Occipital lobe (tissue), 2 donors: Measurements from ENCODE around the gene TFEB. TPM values are rescaled to one million over a fixed set of nuclear protein-coding genes. Genes with fewer than 3 reads are reported as not detected.

Source experiments
- DNase-seq: peaks from one replicate; lab custom pipeline; 2025; lab: John Stamatoyannopoulos, UW
- total RNA-seq: library from RNA; depleted of rRNA; stranded (reverse); fragments of >200 nt; gene quantifications from one replicate; pipeline ENCODE4 v1.2.3, GENCODE V29; 2014

TFEB gene
- total RNA-seq, 1 donor from 2014 or later = 3.4 TPM

- DNase-seq = no peak
Observed at GRCh38 chr6:41653691-41654090, 81.7 kb downstream of the TFEB start.

DNA sequence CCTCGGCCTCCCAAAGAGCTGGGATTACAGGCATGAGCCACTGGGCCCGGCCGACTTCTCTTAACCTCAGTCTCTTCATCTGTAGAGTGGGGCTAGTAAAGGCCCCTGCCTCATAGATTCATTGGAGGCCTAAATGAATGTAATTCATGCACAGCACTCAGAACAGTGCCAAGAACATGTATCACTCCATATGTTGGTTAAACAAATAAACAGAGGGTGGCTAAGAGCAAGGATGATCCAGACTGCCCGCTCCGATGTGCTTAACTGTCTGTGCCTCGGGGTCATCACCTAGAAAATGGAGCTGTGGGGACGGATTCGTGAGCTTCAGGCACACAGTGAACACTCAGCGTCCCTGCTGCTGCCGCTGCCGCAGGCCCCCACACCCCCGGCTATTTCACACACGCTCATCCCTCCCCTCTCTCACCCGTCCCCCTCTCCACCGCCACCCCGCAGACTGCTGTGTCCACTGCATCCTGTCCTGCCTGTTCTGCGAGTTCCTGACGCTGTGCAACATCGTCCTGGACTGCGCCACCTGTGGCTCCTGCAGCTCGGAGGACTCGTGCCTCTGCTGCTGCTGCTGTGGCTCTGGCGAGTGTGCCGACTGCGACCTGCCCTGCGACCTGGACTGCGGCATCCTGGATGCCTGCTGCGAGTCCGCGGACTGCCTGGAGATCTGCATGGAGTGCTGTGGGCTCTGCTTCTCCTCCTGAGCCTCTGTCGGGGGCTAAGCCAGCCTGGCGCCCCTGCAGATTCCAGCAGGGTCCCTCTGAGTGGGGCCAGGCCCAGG, 82.3 kb downstream of the TFEB start:
- no peak for DNase-seq

DNA sequence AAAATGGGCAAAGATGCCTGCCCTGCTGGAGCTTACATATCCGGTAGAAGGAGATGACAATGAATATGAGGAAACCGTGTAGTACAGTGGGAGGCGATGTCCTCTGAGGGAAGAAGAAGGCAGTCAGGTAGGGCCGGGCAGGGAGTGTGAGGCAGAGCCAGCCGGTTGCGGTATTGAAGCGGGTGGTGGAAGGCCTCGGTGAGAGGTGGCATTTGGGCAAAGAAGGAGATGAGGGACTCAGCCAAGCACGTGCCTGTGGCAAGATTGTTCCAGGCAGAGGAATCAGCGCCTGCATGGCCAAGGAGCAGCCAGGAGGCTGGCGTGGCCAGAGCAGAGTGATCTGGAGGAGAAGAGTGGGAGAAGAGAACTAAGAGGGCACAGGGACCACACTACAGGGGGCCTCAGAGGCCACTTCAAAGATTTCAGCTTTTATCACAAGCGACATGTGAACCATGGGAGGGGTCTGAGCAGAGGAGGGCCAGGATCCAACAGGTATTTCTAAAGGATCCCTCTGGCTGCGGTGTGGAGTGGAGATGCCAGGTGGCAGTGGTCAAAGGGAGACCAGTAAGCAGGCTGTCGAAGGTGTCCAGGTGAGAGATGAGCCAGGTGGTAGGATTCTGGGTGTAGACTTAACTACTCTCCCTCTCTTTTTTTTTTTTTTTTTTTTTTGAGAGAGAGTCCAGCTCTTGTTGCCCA, 83.3 kb downstream of the TFEB start:
- no peak for DNase-seq

DNA sequence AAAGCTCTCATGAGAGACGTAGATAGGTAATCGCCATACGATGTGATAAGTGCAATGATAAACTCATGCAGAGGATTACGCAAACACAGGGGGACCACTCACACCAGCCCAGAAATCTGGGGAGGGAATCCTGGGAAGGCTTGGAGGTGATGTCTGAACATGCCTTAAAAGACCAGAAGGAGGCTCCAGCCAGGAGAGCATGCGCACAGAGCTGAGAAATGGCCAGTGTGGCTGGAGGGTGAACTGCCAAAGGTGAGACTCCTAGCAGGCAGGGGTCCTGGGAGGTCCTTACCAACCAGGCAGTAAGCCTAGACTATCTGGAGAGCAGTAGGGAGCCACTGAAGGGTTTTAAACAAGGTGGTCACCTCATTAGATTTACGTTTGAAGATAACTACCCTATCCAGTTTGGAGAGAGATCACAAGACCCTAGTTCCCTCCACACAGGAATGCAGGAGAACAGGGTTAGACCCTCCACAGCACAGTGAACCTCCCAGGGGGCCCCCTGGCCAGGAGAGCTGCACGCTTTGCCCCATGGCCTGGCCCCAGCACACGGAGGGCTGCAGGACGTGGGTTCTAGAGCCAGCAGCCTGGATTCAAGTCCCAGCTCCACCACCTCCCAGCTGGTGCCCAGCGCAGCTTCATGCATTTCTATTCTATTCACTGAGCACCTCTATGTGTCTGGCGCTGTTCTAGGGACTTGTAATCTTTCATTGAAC, 84.0 kb downstream of the TFEB start:
- no peak for DNase-seq

GRCh38 chr6:41650120-41650519, 85.3 kb downstream of the TFEB start:
- DNase-seq = no peak

- DNase-seq = no peak
Observed at GRCh38 chr6:41649596-41649995, 85.8 kb downstream of the TFEB start.

GRCh38 chr6:41648921-41649320, 86.5 kb downstream of the TFEB start:
- DNase-seq = no peak

DNA sequence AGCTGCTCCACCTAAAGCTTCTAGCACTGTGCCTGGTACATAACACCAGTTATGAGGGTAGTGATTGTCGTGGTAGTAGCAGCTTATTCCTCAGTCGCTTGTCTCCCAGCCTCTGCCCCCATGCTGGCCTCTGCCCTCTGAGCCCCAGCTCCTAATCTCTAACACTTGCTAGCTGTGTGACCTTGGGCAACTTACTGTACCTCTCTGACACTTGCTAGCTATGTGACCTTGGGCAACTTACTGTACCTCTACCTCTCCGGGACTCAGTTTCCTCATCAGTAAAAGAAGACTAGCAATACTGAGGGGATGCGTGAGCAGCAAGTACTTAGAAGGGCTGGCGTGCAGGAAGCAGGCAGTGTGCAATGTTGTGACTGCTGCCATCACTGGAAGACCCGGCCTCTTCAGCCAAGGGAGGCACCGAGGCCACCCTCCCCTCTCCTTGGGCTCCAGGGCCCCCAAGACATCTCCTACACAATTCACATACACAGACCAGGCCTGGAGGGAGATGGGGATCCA, 87.3 kb downstream of the TFEB start:
- DNase-seq = no peak

GRCh38 chr6:41647061-41647511, 88.3 kb downstream of the TFEB start:
- DNase-seq = no peak

- no peak for DNase-seq
Observed at GRCh38 chr6:41646026-41646795, 89.2 kb downstream of the TFEB start.

- no peak for DNase-seq
Observed at GRCh38 chr6:41645007-41645618, 90.3 kb downstream of the TFEB start.

DNA sequence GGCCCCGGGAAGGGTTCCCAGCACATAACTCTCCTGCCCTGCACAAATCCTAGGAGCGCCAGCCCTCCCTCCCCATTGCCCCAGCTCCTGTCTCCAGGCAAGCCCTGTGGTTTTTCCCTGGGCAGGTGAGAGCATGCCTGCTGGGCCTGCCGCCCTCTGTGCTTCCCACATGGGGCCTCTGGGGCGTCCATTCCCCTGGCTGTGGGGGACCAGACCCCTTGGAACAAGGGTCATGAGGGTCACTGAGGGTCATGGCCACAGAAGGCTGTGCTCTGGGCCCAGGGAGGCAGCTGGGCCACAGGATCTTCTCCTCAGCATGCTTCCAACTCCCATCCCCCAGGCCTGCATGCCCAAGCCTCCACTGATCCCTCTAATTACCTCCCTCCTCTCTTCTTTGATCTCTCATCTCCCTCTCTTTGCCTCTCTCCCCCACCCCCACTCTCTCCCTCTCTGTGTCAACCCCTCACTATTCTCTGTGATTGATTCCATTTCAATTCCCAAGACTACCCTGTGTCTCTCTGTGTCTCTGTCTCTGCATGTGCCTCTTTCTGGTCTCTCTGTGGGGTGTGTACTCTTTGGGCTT, 91.0 kb downstream of the TFEB start:
- DNase-seq = no peak

GRCh38 chr6:41643899-41644269, 91.5 kb downstream of the TFEB start:
- no peak for DNase-seq

DNA sequence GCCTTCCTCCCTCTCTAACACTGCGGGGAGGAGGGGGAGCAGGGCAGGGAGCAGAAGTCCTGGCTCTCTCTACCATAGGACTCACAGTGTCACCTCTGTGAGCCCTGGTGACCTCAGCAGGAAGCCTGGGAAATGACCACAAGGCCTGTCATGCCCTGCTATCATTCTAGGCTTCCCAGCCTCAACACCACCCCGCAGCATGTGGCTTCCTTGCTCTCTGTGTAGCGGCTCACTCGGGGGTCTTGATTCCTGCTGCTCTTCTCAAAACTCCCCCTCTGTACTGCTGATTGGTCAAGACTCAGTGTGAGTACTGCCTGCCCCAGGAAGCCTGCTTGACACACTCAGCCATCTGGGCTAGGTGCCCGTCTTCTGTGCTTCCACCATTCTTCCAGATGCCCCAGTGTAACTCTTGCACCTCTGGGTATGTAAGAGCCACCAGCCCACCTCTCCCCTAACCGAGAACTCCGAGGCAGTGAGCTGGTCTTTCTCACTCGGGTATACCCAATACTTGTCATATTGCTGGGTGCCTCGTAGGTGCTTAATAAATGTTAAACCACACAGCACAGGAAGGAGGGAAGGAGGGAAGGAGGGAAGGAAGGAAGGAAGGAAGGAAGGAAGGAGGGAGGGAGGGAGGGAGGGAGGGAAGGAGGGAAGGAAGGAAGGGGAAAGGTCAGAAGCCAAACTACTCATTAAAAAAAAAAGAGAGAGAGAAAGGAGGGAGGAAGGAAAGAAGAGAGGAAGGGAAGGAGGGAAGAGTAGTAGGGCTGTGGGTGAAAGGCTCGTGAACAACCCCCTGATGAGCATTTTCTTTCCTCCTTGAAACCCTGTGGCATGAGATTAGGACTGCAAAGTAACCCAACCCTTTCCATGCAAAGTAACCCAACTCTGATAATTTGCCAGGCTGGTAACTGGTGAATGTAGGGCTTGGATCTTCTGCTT, 92.2 kb downstream of the TFEB start:
- DNase-seq = no peak

DNA sequence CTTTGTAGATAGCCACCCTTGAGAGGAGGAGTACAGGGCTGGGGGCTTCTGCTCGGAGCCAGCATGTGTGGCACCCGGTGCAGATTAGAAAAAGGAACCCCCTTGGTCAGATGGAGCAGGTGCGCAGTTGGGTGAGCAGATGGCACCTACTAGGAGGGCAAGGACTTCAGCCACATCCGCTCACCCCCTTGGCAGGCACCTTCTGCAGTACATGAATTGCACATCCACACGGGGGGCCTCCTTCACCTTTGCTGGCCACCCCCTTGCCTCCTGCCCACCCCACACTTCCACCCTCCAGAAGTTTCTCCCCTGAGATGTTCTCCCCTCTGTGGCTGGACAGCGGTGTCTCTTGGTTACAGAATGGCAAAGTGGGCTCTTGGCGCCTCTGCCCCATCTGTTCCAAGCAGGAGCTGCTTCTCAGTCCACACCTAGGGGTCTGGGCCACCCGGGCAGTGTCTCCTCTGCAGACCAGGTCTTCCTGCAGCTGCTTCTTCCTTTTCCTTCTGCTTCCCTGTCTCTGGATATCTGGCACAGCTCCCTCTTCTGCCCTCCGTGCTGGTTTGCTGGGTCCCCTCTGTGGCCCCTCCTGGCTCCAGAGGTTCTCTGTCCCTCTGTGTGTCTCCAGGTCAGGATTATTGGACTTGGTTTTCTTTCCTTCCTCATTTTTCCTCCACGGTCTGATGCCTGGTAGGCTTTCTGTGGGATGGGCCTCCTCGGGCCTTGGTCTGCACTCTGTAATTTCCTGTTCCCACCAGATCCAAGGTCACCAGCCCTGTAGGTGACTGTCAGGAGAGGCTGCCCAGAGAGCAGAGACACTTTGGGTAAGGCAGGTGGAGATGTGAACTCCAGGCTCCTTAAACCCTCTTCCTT, 93.1 kb downstream of the TFEB start:
- no peak for DNase-seq

DNA sequence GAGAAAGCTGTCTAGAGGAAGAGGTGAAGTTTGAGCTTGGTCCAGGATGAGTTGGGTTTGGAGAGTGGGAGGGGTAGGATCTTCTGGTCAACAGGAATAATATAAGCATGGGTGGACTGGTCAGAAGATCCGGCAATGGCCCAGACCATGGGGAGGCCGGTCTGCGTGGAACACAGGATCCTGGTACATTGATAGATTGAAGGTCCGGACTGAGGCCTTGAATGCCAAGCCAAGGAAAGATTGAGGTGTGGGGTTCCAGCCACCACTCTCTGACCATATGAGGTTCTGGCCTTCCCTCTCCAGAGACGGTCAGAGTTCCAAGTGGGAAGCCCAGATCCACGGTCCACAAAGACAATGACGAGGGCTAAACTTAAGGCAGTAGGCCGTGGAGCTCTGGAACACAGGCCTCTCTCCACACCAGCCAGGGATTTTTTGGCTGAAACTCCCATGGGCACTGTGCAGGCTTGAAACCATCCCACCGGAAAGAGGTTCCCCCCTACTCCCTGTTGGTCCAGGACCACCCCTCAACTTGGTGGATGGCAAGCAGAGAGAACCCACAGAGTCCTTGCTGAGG, 94.0 kb downstream of the TFEB start:
- no peak for DNase-seq

- DNase-seq = no peak
Observed at GRCh38 chr6:41640426-41640825, 95.0 kb downstream of the TFEB start.

GRCh38 chr6:41639809-41640371, 95.5 kb downstream of the TFEB start:
- DNase-seq = no peak
